K562 (cell line): ENCODE measurements around the gene ITPA. TPM values are rescaled to one million over a fixed set of nuclear protein-coding genes. Genes with fewer than 3 reads are reported as not detected.
A peak's percentile ranks its signal among the peaks of the same experiment; 100 is the strongest.

Experiments
- BDP1 ChIP-seq: IDR thresholded peaks from 3 replicates; pipeline ENCODE4 v1.6.1; 2011; ENCODE audit not compliant: insufficient read length, insufficient read depth
- BRD9 ChIP-seq: fragments of 450-650 bp; IDR thresholded peaks from 2 replicates; pipeline ENCODE4 v1.6.1; 2018; ENCODE audit warnings: low read depth; ENCODE audit not compliant: partially characterized antibody
- E2F8 ChIP-seq: fragments of 450-650 bp; IDR thresholded peaks from 2 replicates; pipeline ENCODE4 v1.7.1; 2018; ENCODE audit warnings: mild to moderate bottlenecking, low read depth; ENCODE audit not compliant: partially characterized antibody
- PCBP1 ChIP-seq: fragments of 200-400 bp; formaldehyde crosslinking; IDR thresholded peaks from 2 replicates; pipeline ENCODE4 v1.6.1; 2018; ENCODE audit warnings: mild to moderate bottlenecking, low read depth, low read length; ENCODE audit not compliant: poor library complexity, severe bottlenecking
- RBM25 ChIP-seq: fragments of 200-400 bp; formaldehyde crosslinking; IDR thresholded peaks from 2 replicates; pipeline ENCODE4 v1.6.1; 2018; ENCODE audit warnings: low read length, low read depth, moderate library complexity; ENCODE audit not compliant: severe bottlenecking
- polyA plus RNA-seq, 8 experiments: library from polyadenylated mRNA; depleted of rRNA in 4 of 8; stranded (reverse) in 5 of 8; unstranded in 3 of 8; fragments of >200 nt; fragmentation: Nextera tagmentation in 2 of 8; fragmentation: Illumina TruSeq in 1 of 8; extraction: Ambion mirVana in 2 of 8; extraction: Trizol in 1 of 8; gene quantifications; 2 replicates each; pipeline versions ENCODE4 v1.2.1 to v1.2.3, GENCODE V29; 2011 to 2014; ENCODE audit warnings: inconsistent platforms in 1 of 8, missing spikeins in 1 of 8
- total RNA-seq, 7 experiments: library from RNA; depleted of rRNA in 6 of 7; stranded (reverse); fragments of >200 nt in 6 of 7; fragmentation: Illumina TruSeq in 2 of 7; extraction: Trizol in 2 of 7; gene quantifications; 2 replicates each; pipeline versions ENCODE4 v1.2.1 to v1.2.3, GENCODE V29; 2011 to 2021; ENCODE audit warnings: low replicate concordance in 1 of 7
- TF ChIP-seq, protein P1 (sequence below): fragments of 200-600 bp; sonication (generic); IDR thresholded peaks from one replicate; pipeline ENCODE4 v1.6.1; 2012; ENCODE audit warnings: mild to moderate bottlenecking, low read depth, low read length, inconsistent platforms
- TF ChIP-seq, protein P2 (sequence below): fragments of 250-450 bp; sonication (Bioruptor Pico); IDR thresholded peaks from 2 replicates; pipeline ENCODE4 v1.4.0; 2020; ENCODE audit warnings: mild to moderate bottlenecking, moderate library complexity, borderline replicate concordance

Gene ITPA
- total and polyA plus RNA-seq, 9 of the 15 experiments (the other 6 are each of a cell fraction or from before 2014, with no cell fraction given) = 5.0 to 79.7 (median 36.7) TPM

- TF ChIP-seq, protein P1, sequence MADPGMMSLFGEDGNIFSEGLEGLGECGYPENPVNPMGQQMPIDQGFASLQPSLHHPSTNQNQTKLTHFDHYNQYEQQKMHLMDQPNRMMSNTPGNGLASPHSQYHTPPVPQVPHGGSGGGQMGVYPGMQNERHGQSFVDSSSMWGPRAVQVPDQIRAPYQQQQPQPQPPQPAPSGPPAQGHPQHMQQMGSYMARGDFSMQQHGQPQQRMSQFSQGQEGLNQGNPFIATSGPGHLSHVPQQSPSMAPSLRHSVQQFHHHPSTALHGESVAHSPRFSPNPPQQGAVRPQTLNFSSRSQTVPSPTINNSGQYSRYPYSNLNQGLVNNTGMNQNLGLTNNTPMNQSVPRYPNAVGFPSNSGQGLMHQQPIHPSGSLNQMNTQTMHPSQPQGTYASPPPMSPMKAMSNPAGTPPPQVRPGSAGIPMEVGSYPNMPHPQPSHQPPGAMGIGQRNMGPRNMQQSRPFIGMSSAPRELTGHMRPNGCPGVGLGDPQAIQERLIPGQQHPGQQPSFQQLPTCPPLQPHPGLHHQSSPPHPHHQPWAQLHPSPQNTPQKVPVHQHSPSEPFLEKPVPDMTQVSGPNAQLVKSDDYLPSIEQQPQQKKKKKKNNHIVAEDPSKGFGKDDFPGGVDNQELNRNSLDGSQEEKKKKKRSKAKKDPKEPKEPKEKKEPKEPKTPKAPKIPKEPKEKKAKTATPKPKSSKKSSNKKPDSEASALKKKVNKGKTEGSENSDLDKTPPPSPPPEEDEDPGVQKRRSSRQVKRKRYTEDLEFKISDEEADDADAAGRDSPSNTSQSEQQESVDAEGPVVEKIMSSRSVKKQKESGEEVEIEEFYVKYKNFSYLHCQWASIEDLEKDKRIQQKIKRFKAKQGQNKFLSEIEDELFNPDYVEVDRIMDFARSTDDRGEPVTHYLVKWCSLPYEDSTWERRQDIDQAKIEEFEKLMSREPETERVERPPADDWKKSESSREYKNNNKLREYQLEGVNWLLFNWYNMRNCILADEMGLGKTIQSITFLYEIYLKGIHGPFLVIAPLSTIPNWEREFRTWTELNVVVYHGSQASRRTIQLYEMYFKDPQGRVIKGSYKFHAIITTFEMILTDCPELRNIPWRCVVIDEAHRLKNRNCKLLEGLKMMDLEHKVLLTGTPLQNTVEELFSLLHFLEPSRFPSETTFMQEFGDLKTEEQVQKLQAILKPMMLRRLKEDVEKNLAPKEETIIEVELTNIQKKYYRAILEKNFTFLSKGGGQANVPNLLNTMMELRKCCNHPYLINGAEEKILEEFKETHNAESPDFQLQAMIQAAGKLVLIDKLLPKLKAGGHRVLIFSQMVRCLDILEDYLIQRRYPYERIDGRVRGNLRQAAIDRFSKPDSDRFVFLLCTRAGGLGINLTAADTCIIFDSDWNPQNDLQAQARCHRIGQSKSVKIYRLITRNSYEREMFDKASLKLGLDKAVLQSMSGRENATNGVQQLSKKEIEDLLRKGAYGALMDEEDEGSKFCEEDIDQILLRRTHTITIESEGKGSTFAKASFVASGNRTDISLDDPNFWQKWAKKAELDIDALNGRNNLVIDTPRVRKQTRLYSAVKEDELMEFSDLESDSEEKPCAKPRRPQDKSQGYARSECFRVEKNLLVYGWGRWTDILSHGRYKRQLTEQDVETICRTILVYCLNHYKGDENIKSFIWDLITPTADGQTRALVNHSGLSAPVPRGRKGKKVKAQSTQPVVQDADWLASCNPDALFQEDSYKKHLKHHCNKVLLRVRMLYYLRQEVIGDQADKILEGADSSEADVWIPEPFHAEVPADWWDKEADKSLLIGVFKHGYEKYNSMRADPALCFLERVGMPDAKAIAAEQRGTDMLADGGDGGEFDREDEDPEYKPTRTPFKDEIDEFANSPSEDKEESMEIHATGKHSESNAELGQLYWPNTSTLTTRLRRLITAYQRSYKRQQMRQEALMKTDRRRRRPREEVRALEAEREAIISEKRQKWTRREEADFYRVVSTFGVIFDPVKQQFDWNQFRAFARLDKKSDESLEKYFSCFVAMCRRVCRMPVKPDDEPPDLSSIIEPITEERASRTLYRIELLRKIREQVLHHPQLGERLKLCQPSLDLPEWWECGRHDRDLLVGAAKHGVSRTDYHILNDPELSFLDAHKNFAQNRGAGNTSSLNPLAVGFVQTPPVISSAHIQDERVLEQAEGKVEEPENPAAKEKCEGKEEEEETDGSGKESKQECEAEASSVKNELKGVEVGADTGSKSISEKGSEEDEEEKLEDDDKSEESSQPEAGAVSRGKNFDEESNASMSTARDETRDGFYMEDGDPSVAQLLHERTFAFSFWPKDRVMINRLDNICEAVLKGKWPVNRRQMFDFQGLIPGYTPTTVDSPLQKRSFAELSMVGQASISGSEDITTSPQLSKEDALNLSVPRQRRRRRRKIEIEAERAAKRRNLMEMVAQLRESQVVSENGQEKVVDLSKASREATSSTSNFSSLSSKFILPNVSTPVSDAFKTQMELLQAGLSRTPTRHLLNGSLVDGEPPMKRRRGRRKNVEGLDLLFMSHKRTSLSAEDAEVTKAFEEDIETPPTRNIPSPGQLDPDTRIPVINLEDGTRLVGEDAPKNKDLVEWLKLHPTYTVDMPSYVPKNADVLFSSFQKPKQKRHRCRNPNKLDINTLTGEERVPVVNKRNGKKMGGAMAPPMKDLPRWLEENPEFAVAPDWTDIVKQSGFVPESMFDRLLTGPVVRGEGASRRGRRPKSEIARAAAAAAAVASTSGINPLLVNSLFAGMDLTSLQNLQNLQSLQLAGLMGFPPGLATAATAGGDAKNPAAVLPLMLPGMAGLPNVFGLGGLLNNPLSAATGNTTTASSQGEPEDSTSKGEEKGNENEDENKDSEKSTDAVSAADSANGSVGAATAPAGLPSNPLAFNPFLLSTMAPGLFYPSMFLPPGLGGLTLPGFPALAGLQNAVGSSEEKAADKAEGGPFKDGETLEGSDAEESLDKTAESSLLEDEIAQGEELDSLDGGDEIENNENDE = no peak
- TF ChIP-seq, protein P2, sequence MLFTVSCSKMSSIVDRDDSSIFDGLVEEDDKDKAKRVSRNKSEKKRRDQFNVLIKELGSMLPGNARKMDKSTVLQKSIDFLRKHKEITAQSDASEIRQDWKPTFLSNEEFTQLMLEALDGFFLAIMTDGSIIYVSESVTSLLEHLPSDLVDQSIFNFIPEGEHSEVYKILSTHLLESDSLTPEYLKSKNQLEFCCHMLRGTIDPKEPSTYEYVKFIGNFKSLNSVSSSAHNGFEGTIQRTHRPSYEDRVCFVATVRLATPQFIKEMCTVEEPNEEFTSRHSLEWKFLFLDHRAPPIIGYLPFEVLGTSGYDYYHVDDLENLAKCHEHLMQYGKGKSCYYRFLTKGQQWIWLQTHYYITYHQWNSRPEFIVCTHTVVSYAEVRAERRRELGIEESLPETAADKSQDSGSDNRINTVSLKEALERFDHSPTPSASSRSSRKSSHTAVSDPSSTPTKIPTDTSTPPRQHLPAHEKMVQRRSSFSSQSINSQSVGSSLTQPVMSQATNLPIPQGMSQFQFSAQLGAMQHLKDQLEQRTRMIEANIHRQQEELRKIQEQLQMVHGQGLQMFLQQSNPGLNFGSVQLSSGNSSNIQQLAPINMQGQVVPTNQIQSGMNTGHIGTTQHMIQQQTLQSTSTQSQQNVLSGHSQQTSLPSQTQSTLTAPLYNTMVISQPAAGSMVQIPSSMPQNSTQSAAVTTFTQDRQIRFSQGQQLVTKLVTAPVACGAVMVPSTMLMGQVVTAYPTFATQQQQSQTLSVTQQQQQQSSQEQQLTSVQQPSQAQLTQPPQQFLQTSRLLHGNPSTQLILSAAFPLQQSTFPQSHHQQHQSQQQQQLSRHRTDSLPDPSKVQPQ = no peak
- no peak for TF ChIP-seq BDP1
- TF ChIP-seq RBM25 = no peak
- peak; percentile 79 for TF ChIP-seq E2F8
- no peak for TF ChIP-seq PCBP1
- TF ChIP-seq BRD9 = no peak
Measured at GRCh38 chr20:3209257-3209945, at the start of gene ITPA (continued).
